GM13976 (cell line): ENCODE results near the gene PDE4D.
A peak's percentile ranks its signal among the peaks of the same experiment; 100 is the strongest.

Experiments
- DNase-seq: peaks from one replicate; pipeline ENCODE4 v3.0.0; 2012; ENCODE audit warnings: low spot score
- in situ Hi-C: fragments of 300-500 bp; cut with MboI; formaldehyde crosslinking; loops from one replicate; pipeline ENCODE4 v1.12.0; 2022; ENCODE audit warnings: low sequenced_read_pairs, mixed read lengths, inconsistent platforms; ENCODE audit not compliant: unreplicated experiment
- TF ChIP-seq, protein P1 (sequence below): IDR thresholded peaks from 2 replicates; pipeline ENCODE4 v1.5.1; 2012; ENCODE audit warnings: borderline replicate concordance, mild to moderate bottlenecking; ENCODE audit not compliant: insufficient read depth; ENCODE audit errors: extremely low read depth, missing control alignments, control extremely low read depth

PDE4D gene

DNA sequence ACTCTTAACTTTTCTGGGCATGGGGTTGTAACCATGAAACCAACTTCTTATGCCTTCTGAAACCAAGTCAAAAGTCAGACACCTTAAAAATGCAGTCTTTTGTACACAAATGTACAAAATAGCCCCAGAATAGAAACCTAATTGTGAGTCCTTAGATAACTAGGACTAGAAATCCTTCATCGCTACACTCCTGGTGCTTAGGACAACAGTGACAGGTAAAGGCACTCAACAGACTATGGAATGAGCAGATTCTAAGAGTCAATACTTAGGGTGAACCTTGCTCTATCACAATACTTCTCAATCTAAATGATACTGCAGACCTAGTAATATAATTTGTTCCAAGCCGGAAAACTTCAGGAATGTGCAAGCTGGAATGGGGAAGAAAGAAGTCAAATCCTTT lies 163.7 kb downstream of the PDE4D start:
- no peak for DNase-seq
- TF ChIP-seq, protein P1, sequence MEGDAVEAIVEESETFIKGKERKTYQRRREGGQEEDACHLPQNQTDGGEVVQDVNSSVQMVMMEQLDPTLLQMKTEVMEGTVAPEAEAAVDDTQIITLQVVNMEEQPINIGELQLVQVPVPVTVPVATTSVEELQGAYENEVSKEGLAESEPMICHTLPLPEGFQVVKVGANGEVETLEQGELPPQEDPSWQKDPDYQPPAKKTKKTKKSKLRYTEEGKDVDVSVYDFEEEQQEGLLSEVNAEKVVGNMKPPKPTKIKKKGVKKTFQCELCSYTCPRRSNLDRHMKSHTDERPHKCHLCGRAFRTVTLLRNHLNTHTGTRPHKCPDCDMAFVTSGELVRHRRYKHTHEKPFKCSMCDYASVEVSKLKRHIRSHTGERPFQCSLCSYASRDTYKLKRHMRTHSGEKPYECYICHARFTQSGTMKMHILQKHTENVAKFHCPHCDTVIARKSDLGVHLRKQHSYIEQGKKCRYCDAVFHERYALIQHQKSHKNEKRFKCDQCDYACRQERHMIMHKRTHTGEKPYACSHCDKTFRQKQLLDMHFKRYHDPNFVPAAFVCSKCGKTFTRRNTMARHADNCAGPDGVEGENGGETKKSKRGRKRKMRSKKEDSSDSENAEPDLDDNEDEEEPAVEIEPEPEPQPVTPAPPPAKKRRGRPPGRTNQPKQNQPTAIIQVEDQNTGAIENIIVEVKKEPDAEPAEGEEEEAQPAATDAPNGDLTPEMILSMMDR: no peak

DNA sequence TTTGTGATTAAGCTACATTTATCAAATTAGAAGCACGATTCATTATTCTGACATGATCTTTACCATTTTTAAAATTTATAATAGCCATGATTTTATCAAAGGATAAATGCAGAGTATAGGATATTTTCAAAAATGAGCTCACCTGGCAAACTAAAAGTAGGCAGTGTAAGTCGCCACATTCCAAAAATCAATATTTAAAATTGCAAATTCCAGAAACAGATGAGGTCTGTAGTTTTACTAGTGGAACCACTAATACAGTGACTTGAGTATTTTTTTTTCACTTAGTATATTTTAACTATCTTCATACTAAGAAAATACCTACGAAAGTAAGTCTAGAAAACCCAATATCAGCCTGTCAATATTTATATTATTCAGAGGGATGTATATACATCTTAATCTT lies 164.2 kb downstream of the PDE4D start:
- no peak for DNase-seq
- in situ Hi-C loops: no loop called here
- TF ChIP-seq, protein P1: no peak

More for the DNA sequence above, 163.7 kb downstream of the PDE4D start:
- in situ Hi-C loops: no loop called here

DNA sequence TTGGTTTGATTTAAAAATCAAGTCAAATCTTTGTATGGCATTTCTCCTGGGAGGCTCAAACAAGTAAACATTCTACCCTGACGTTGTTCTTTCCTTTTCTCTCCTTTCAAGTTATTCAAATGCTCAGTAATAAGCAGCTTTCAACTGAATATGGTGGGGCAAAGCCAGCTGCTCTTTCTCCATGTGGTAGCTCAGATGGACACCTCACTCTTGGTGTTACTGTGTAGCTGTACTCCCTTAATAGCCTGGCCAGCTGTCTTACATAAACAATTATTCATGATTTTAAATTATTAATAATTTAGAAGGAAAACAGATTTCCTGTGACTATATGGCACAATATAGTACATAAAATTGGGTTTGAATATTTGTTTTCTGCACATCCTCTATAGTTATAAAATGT lies 165.2 kb downstream of the PDE4D start:
- no peak for DNase-seq
- in situ Hi-C loops: no loop called here
- TF ChIP-seq, protein P1: no peak

DNA sequence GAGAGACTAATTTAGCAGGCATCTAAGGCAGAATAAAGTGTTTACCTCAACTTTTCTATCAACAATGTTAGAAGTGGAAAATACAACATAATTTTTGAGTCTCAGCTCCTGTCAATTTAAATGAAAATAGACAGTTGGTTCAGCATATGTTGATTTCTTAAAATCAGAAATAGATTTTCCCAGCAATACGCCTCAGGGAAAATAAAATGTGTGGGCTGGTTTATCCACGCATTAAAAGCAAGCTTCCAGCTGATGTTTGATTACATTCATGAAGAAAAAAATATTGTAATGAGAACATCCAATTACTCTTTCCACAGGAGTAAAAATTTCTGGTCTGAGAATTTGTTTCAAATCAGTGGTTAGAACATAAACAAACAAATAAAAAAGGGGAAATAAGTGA lies 166.3 kb downstream of the PDE4D start:
- TF ChIP-seq, protein P1: no peak
- in situ Hi-C loops: no loop called here
- DNase-seq: no peak

DNA sequence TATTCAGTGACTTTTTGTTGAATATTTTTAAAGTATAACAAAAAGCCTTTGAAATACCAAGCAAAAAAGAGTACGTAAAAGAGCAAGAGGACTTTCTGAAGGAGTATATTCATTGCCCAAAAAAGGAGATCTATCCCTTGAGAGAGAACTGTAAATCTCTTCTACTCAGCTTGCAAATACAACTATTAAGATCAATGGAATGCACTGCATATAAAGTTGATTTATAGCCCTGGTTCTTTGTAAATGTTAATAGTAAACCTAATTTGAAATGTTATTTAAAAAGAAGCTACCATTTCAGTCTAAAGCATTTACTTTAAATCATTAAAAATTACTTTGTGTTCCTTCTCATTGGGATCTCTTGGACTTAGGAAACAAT lies 168.1 kb downstream of the PDE4D start:
- no peak for DNase-seq
- in situ Hi-C loops: no loop called here
- TF ChIP-seq, protein P1: no peak

DNA sequence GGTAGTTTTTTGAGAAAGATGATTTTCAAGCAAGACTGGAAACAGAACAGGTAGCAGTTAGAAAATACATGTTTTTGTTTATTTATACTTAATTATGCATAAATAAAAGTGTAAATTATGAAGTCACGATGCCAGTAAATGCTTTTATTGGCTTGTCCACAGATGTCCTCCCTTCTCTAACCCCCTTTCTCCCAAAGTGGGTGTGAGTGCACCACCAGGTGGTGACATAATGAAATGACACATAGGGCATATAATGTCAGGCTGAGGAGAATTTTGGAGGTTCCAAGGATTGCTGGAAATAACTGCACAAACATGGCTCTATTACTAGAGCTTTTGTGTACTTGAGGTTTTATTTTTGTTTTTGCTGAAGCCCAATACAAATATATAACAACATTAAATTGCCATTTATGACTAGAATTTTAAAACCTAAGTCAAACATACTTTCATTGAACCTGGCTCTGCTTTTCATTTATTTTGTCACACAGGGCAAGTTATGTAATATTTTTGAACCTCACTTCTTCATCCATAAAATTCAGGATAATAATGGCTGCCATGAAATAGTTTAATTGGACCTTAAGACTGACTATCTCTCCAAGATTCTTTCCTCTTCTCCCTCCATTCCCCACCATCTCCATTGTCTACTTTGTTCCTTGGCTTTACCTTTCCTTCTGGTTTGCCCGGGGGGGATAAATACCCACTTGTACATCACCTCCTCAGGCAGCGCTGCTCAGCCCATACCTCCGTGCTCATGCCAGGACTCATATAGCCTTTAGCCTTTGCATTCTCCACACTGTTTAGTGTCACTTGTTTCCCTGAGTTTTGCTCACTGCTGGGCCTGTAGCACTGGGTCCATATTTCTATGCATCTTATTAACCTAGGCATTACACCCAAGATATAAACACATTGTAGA lies 168.8 kb downstream of the PDE4D start:
- TF ChIP-seq, protein P1: peak; percentile 53
- in situ Hi-C loops: no loop called here
- peak; percentile 9 for DNase-seq
